Gastrocnemius medialis (tissue), 4 donors: Measurements from ENCODE around the gene RAB44. TPM values are rescaled to one million over a fixed set of nuclear protein-coding genes. Genes with fewer than 3 reads are reported as not detected.
A peak's percentile ranks its signal among the peaks of the same experiment; 100 is the strongest.

ENCODE experiments used
- ATAC-seq, 2 donors: fragments of 150-250 bp; one replicate each; pipeline ENCODE4 v1.9.1; 2016
- DNase-seq, 2 donors: peaks; one replicate each; pipeline ENCODE4 v3.0.0-alpha.2; 2019
- H3K27ac ChIP-seq, 4 donors: fragments of 200-600 bp; sonication (generic); 1 replicate in 1 of 4; 2 replicates in 3 of 4; pipeline ENCODE4 v1.5.1; 2016 to 2018; ENCODE audit warnings: mild to moderate bottlenecking in 2 of 4, moderate library complexity in 1 of 4
- H3K27me3 ChIP-seq, 3 donors: fragments of 200-600 bp; sonication (generic) in 2 of 3; 1 replicate in 1 of 3; 2 replicates in 2 of 3; pipeline versions ENCODE4 v1.5.1 to v1.6.0; 2016 to 2019; ENCODE audit warnings: mild to moderate bottlenecking in 1 of 3, moderate library complexity in 1 of 3
- H3K36me3 ChIP-seq, 2 donors: fragments of 200-600 bp; sonication (generic) in 1 of 2; one replicate each; pipeline ENCODE4 v1.5.1; 2017 to 2018
- H3K4me1 ChIP-seq, 2 donors: fragments of 200-600 bp; sonication (generic) in 1 of 2; one replicate each; pipeline ENCODE4 v1.5.1; 2016 to 2017; ENCODE audit warnings: mild to moderate bottlenecking in 2 of 2
- H3K4me3 ChIP-seq, 4 donors: fragments of 200-600 bp; sonication (generic) in 3 of 4; 1 replicate in 1 of 4; 2 replicates in 3 of 4; pipeline ENCODE4 v1.5.1; 2016 to 2019; ENCODE audit warnings: mild to moderate bottlenecking in 2 of 4
- H3K9me3 ChIP-seq, 3 donors: fragments of 200-600 bp; sonication (generic) in 2 of 3; 1 replicate in 1 of 3; 2 replicates in 2 of 3; pipeline ENCODE4 v1.5.1; 2016 to 2019
- POLR2A ChIP-seq, 2 donors: fragments of 450-650 bp; IDR thresholded peaks; one replicate each; pipeline ENCODE4 v1.6.1; 2017; ENCODE audit warnings: antibody characterized with exemption in 2 of 2, mild to moderate bottlenecking in 2 of 2, moderate library complexity in 2 of 2
- in situ Hi-C, 4 donors: fragments of 200-750 bp; cut with MboI; loops; one replicate each; pipeline versions ENCODE4 v1.15.0 to v1.8.0; 2017; ENCODE audit warnings: low sequenced_read_pairs in 4 of 4
- intact Hi-C: fragments of 100-400 bp; cut with DNase I; formaldehyde crosslinking; loops from one replicate; pipeline ENCODE4 v1.15.1; 2023; ENCODE audit warnings: low total_unique reads
- total RNA-seq, 4 donors: library from RNA; depleted of rRNA; stranded (reverse); fragments of >200 nt; gene quantifications; one replicate each; pipeline versions ENCODE4 v1.1.0 to v1.2.3, GENCODE V29; 2016
- TF ChIP-seq, protein P1 (sequence below), 5 experiments: fragments of 450-650 bp in 3 of 5; fragments of 200-600 bp in 2 of 5; sonication (generic) in 2 of 5; IDR thresholded peaks in 4 of 5; conservative IDR thresholded peaks in 1 of 5; 1 replicate in 4 of 5; 2 replicates in 1 of 5; pipeline ENCODE4 v1.5.1; 2016 to 2019; ENCODE audit warnings: antibody characterized with exemption in 5 of 5, mild to moderate bottlenecking in 3 of 5, moderate library complexity in 3 of 5

RAB44 gene
- total RNA-seq, 4 donors from 2014 or later = 0.09 TPM; not detected in 3

DNA sequence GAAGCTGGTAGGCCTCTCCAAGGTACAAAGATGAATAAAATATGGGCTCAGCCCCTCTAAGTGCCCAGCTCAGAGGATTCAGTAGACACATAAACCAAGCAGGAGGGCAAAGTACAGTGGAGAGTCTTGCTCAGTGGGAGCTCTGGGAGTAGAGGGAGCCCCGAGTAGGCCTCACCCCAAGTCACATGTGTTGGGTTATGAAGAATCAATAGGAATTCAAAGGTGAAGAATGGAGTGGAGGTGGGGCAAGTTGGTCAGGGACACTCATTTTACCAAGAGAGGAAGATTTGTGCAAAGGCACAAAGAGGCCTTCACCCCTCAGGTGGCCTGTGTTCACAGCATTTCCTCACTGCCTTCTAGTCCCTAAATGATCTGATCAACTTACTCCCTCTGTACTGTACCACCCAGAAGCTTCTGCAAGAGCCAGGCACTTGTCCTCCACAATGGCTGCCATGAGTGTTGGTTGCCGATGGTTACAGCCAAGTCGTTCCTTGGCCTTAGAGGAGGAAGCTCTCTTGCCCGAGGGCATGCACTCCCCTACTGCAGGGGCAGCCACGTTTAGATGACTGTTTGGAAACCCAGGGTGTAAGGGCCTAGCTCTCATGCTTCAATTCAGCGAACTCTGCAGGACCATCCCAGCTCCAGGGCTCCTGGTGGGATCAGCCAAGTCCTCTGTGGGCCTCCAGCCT lies 25.8 kb upstream of the RAB44 start:
- no peaks in the 10 kb centered on the region for H3K9me3 ChIP-seq
- TF ChIP-seq, protein P1, sequence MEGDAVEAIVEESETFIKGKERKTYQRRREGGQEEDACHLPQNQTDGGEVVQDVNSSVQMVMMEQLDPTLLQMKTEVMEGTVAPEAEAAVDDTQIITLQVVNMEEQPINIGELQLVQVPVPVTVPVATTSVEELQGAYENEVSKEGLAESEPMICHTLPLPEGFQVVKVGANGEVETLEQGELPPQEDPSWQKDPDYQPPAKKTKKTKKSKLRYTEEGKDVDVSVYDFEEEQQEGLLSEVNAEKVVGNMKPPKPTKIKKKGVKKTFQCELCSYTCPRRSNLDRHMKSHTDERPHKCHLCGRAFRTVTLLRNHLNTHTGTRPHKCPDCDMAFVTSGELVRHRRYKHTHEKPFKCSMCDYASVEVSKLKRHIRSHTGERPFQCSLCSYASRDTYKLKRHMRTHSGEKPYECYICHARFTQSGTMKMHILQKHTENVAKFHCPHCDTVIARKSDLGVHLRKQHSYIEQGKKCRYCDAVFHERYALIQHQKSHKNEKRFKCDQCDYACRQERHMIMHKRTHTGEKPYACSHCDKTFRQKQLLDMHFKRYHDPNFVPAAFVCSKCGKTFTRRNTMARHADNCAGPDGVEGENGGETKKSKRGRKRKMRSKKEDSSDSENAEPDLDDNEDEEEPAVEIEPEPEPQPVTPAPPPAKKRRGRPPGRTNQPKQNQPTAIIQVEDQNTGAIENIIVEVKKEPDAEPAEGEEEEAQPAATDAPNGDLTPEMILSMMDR (IDR thresholded peaks at IDR 0.05 in 4 of 5, conservative IDR thresholded peaks at IDR 0.05 in 1 of 5) = no peak
- TF ChIP-seq POLR2A (IDR thresholded peaks at IDR 0.05) = no peak
- DNase-seq = no peak
- no peak overlapping the region for H3K4me3 ChIP-seq
- no peaks in the 10 kb centered on the region for H3K27me3 ChIP-seq
- no peak for ATAC-seq
- in situ Hi-C loops (no loop called here), intact Hi-C loops (no loop called here)
- peaks cover 6 to 10% of the 10 kb centered on the region in 2 donors for H3K4me1 ChIP-seq
- H3K27ac ChIP-seq = no peak overlapping the region
- H3K36me3 ChIP-seq = no peaks in the 10 kb centered on the region

DNA sequence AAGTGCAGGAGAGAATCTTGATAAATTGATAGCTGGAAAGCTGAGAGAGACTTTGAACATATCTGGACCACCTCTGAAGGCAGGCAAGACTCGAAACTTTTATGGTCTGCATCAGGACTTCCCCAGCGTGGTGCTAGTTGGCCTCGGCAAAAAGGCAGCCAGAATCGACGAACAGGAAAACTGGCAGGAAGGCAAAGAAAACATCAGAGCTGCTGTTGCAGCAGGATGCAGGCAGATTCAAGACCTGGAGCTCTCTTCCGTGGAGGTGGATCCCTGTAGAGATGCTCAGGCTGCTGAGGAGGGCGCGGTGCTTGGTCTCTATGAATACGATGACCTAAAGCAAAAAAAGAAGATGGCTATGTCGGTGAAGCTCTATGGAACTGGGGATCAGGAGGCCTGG lies 23.7 kb upstream of the RAB44 start:
- Histone ChIP-seq H3K9me3 (no peaks in the 10 kb centered on the region), H3K4me3 (no peak overlapping the region), H3K36me3 (no peaks in the 10 kb centered on the region), H3K4me1 (peaks cover 7 to 10% of the 10 kb centered on the region in 2 donors), H3K27me3 (no peaks in the 10 kb centered on the region), H3K27ac (no peak overlapping the region)
- ATAC-seq = no peak
- no peak for DNase-seq
- TF ChIP-seq, protein P1 (IDR thresholded peaks at IDR 0.05 in 4 of 5, conservative IDR thresholded peaks at IDR 0.05 in 1 of 5) = no peak
- no peak for TF ChIP-seq POLR2A (IDR thresholded peaks at IDR 0.05)
- in situ Hi-C loops = no loop called here
- intact Hi-C loops = no loop called here

DNA sequence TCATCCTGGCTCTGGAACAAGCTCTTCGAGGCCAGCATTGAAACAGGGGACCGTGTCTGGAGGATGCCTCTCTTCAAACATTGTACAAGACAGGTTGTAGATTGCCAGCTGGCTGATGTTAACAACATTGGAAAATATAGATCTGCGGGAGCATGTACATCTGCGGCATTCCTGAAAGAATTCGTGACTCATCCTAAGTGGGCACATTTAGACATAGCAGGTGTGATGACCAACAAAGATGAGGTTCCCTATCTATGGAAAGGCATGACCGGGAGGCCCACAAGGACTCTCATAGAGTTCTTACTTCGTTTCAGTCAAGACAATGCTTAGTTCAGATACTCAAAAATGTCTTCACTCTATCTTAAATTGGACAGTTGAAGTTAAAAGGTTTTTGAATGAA lies 22.7 kb upstream of the RAB44 start:
- no peak for ATAC-seq
- no peaks in the 10 kb centered on the region for H3K27me3 ChIP-seq
- no peak for TF ChIP-seq POLR2A (IDR thresholded peaks at IDR 0.05)
- TF ChIP-seq, protein P1 (IDR thresholded peaks at IDR 0.05 in 4 of 5, conservative IDR thresholded peaks at IDR 0.05 in 1 of 5) = no peak
- DNase-seq = no peak
- peaks cover 7 to 10% of the 10 kb centered on the region in 2 donors for H3K4me1 ChIP-seq
- no peak overlapping the region for H3K4me3 ChIP-seq
- no peak overlapping the region for H3K27ac ChIP-seq
- intact Hi-C loops = loop anchor here (5.0 kb wide), 1 partner anchor 322 kb away; no protein-coding TSS in a partner anchor
- H3K9me3 ChIP-seq = no peaks in the 10 kb centered on the region
- H3K36me3 ChIP-seq = no peaks in the 10 kb centered on the region
- in situ Hi-C loops = loop anchor here in 1 of 4 donors (25.0 kb wide), 1 partner anchor 238 kb away; the partner anchor contains the start of genes KCTD20 and PXT1

DNA sequence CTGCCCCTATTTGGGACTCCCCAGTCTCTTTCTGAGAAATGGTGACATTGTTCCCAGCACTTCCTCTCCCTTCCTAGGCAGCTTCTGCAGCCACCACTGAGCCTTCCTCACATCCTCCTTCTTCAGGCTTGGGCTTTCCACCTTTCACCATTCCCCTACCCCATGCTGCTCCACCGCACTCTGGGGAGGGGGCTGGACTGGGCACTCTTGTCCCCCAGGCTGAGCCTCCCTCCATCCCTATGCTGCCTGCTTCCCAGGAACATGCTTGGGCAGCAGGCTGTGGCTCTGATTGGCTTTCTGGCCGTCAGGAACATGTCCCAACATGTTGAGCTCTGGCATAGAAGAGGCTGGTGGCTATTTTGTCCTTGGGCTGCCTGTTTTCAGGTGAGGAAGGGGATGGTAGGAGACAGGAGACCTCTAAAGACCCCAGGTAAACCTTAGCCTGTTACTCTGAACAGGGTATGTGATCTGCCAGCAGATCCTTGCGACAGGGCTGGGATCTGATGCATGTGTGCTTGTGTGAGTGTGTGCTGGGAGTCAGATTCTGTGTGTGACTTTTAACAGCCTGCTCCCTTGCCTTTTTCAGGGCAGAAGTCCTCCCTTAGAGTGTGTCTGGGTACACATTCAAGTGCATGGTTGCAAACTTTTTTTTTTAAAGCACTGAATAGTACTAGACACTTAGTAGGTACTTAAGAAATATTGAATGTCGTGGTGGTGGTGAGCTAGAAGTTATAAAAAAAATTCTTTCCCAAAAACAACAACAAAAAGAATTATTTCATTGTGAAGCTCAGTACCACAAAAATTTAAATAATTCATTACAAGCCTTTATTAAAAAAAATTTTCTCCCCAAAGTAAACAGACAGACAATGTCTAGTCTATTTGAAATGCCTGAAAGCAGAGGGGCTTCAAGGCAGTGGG lies 21.2 kb upstream of the RAB44 start:
- no peak overlapping the region for H3K4me3 ChIP-seq
- TF ChIP-seq, protein P1 (IDR thresholded peaks at IDR 0.05 in 4 of 5, conservative IDR thresholded peaks at IDR 0.05 in 1 of 5) = no peak
- no peak for TF ChIP-seq POLR2A (IDR thresholded peaks at IDR 0.05)
- H3K9me3 ChIP-seq = no peaks in the 10 kb centered on the region
- ATAC-seq (no peak), DNase-seq (no peak)
- no peaks in the 10 kb centered on the region for H3K27me3 ChIP-seq
- H3K36me3 ChIP-seq = no peaks in the 10 kb centered on the region
- H3K27ac ChIP-seq = peak overlapping the region; percentile 99 to 100 (median 100)
- peaks cover 13 to 17% of the 10 kb centered on the region in 2 donors for H3K4me1 ChIP-seq
- in situ Hi-C loops = loop anchor here in 1 of 4 donors (25.0 kb wide), 1 partner anchor 239 kb away; the partner anchor contains the start of genes KCTD20 and PXT1
- intact Hi-C loops = loop anchor here (5.0 kb wide), 1 partner anchor 321 kb away; no protein-coding TSS in a partner anchor
